ENCODE data around the gene RIPPLY2.

- TF ChIP-seq CTCF (IDR thresholded peaks at IDR 0.05) (no peak), EP300 (IDR thresholded peaks at IDR 0.05) (no peak)
Observed at GRCh38 chr6:83852528-83853177, 507 bp upstream of the RIPPLY2 start.
